ENCODE data around the gene MMRN1. TPM values are rescaled to one million over a fixed set of nuclear protein-coding genes. Genes with fewer than 3 reads are reported as not detected.

MMRN1 gene
- total RNA-seq, 1 donor = 0.45 TPM

GRCh38 chr4:89994176-89994873, 99.7 kb downstream of the MMRN1 start:
- TF ChIP-seq CTCF (IDR thresholded peaks at IDR 0.05; ENCODE audit: insufficient read depth, low read length) = no peak
- no peak for DNase-seq (ENCODE audit: low read depth)
- H3K4me3 ChIP-seq (ENCODE audit: low read depth, low read length) = no peak overlapping the region

DNA sequence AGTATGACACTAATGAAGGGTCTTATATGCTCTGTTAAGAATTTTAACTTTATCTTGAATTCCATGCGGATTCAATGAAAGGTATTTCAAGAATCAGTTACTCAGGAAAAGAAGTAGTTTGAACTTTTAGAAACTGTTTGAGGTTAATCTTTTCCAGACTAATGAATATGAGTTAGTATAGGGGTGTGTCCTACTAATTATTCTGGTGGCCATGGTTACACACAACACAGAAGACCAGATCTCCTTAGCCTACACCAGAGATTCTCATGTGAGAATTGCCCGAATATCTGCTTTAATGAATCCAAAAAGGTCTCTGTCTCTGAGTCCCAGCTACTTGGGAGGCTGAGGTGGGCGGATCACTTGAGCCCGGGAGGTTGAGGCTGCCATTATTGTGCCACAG, 100.4 kb downstream of the MMRN1 start:
- H3K4me3 ChIP-seq (ENCODE audit: low read depth, low read length) = no peak overlapping the region
- DNase-seq (ENCODE audit: low read depth) = no peak
- TF ChIP-seq CTCF (IDR thresholded peaks at IDR 0.05; ENCODE audit: insufficient read depth, low read length) = no peak

GRCh38 chr4:89995814-89996213, 101.2 kb downstream of the MMRN1 start:
- H3K4me3 ChIP-seq (ENCODE audit: low read depth, low read length) = no peak overlapping the region
- TF ChIP-seq CTCF (IDR thresholded peaks at IDR 0.05; ENCODE audit: insufficient read depth, low read length) = no peak

DNA sequence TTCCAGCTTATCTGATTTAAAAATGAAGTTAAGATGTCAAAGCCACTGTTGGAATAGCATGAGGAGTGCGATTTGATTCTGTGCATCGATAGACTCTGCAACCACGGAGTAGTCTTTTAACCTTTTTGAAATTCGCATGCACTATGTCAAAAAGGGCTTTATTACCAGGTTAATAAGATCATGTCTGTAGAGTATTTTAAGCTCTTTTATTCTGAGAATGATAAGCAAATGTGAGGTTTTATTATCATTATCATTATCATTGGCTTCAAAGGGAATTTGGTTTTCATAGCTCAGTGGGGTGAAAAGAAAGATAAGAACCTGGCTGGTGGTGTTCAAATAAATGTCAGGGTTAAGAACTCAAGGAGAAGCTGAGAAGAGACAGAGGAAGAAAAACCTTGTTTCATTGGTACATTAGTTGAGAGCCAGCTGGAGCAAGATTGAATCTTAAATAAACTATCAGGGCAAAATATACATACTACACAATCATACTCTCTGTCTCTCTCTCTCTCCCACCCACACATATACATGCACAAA, 102.6 kb downstream of the MMRN1 start:
- DNase-seq (ENCODE audit: low read depth) = no peak
- no peak for TF ChIP-seq CTCF (IDR thresholded peaks at IDR 0.05; ENCODE audit: insufficient read depth, low read length)
- no peak overlapping the region for H3K4me3 ChIP-seq (ENCODE audit: low read depth, low read length)

More at GRCh38 chr4:89995814-89996213, 101.2 kb downstream of the MMRN1 start:
- no peak for DNase-seq (ENCODE audit: low read depth)

GRCh38 chr4:89998469-89999011, 103.9 kb downstream of the MMRN1 start:
- DNase-seq (ENCODE audit: low read depth) = no peak
- no peak for TF ChIP-seq CTCF (IDR thresholded peaks at IDR 0.05; ENCODE audit: insufficient read depth, low read length)
- no peak overlapping the region for H3K4me3 ChIP-seq (ENCODE audit: low read depth, low read length)

DNA sequence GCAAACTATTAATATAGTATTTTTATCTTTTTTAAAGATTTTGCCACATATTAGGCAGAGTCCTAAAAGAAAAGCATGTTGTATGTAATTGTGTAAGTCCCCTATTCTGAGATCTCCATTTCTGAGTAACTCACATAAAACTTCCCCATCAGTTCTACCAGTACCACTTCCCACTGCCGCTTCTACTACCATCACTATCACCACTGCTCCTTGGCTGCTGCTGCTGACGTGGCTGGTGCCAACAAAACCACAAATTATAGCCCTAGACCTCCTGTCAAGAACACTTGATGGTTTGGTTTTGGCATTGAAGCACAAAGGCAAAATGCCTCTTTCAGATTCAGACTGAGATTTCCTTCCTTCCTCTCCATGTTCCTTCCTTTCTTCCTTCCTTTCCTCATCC, 106.4 kb downstream of the MMRN1 start:
- no peak for TF ChIP-seq CTCF (IDR thresholded peaks at IDR 0.05; ENCODE audit: insufficient read depth, low read length)
- no peak overlapping the region for H3K4me3 ChIP-seq (ENCODE audit: low read depth, low read length)
- DNase-seq (ENCODE audit: low read depth) = no peak
